ENCODE results near the gene DNAJB1. TPM values are rescaled to one million over a fixed set of nuclear protein-coding genes. Genes with fewer than 3 reads are reported as not detected.
A peak's percentile ranks its signal among the peaks of the same experiment; 100 is the strongest.

DNAJB1 gene
- total and polyA plus RNA-seq, 2 experiments from 2014 or later: 101 to 124 TPM

GRCh38 chr19:14516048-14516534 is 2.1 kb downstream of the DNAJB1 start:
- Histone ChIP-seq H3K27me3 (replicated peaks; ENCODE audit: insufficient read depth) (no peaks in the 10 kb centered on the region), H3K9ac (peak overlapping the region; percentile 97), H2AFZ (no peak overlapping the region), H3K36me3 (ENCODE audit: low read depth) (peaks cover 24% of the 10 kb centered on the region), H3K27ac (no peak overlapping the region), H3K4me1 (ENCODE audit: insufficient read depth) (peaks cover 28% of the 10 kb centered on the region), H3K9me2 (ENCODE audit: insufficient read depth) (no peaks in the 10 kb centered on the region), H3F3A (ENCODE audit: insufficient read depth) (peaks cover 48% of the 10 kb centered on the region), H3K79me2 (ENCODE audit: insufficient read depth) (peaks cover 40% of the 10 kb centered on the region), H3K4me2 (ENCODE audit: unreplicated experiment) (peak overlapping the region; percentile 94), H3K4me3 (peak overlapping the region; percentile 97), H4K20me1 (ENCODE audit: insufficient read depth) (no peaks in the 10 kb centered on the region), H3K9me3 (ENCODE audit: low read depth) (no peaks in the 10 kb centered on the region)
- no peak for DNase-seq
- in situ Hi-C loops (cut with MboI): no loop called here
- TF ChIP-seq EZH2phosphoT487 (IDR thresholded peaks at IDR 0.05; ENCODE audit: insufficient read depth, low read depth) (no peak), EZH2 (IDR thresholded peaks at IDR 0.05; ENCODE audit: insufficient read depth, poor library complexity, severe bottlenecking) (no peak)
- WGBS, 2 experiments (ENCODE audit: low coverage in 1 of 2, low lambda C conversion rate in 2 of 2, missing lambda C conversion rate in 2 of 2): 82 to 83% methylated on average over 15 of the region's 15 CpGs

GRCh38 chr19:14515501-14516047 is 2.6 kb downstream of the DNAJB1 start:
- Histone ChIP-seq H2AFZ (no peak overlapping the region), H3K4me2 (ENCODE audit: unreplicated experiment) (peak overlapping the region; percentile 94), H3K27me3 (replicated peaks; ENCODE audit: insufficient read depth) (no peaks in the 10 kb centered on the region), H3K27ac (no peak overlapping the region; the same call in 1 of the 2 replicates), H3F3A (ENCODE audit: insufficient read depth) (peaks cover 50% of the 10 kb centered on the region), H3K9ac (peak overlapping the region; percentile 97; the same call in 1 of the 2 replicates), H3K79me2 (ENCODE audit: insufficient read depth) (peaks cover 40% of the 10 kb centered on the region), H3K9me2 (ENCODE audit: insufficient read depth) (no peaks in the 10 kb centered on the region), H3K4me1 (ENCODE audit: insufficient read depth) (peaks cover 31% of the 10 kb centered on the region), H4K20me1 (ENCODE audit: insufficient read depth) (no peaks in the 10 kb centered on the region), H3K9me3 (ENCODE audit: low read depth) (no peaks in the 10 kb centered on the region), H3K36me3 (ENCODE audit: low read depth) (peaks cover 24% of the 10 kb centered on the region), H3K4me3 (peak overlapping the region; percentile 97)
- in situ Hi-C loops (cut with MboI): no loop called here
- TF ChIP-seq EZH2 (IDR thresholded peaks at IDR 0.05; ENCODE audit: insufficient read depth, poor library complexity, severe bottlenecking) (no peak), EZH2phosphoT487 (IDR thresholded peaks at IDR 0.05; ENCODE audit: insufficient read depth, low read depth) (no peak)
- no peak for DNase-seq
- WGBS, 2 experiments (ENCODE audit: low coverage in 1 of 2, low lambda C conversion rate in 2 of 2, missing lambda C conversion rate in 2 of 2): 66% methylated on average over 8 of the region's 8 CpGs

GRCh38 chr19:14514215-14514863 is 3.9 kb downstream of the DNAJB1 start:
- TF ChIP-seq EZH2 (IDR thresholded peaks at IDR 0.05; ENCODE audit: insufficient read depth, poor library complexity, severe bottlenecking): no peak
- TF ChIP-seq EZH2phosphoT487 (IDR thresholded peaks at IDR 0.05; ENCODE audit: insufficient read depth, low read depth): no peak
- Histone ChIP-seq H3K27me3 (replicated peaks; ENCODE audit: insufficient read depth) (no peaks in the 10 kb centered on the region), H3K4me2 (ENCODE audit: unreplicated experiment) (no peak overlapping the region), H2AFZ (no peak overlapping the region), H4K20me1 (ENCODE audit: insufficient read depth) (no peaks in the 10 kb centered on the region), H3K27ac (no peak overlapping the region), H3F3A (ENCODE audit: insufficient read depth) (peaks cover 48% of the 10 kb centered on the region), H3K9me3 (ENCODE audit: low read depth) (no peaks in the 10 kb centered on the region), H3K9me2 (ENCODE audit: insufficient read depth) (no peaks in the 10 kb centered on the region), H3K36me3 (ENCODE audit: low read depth) (peaks cover 24% of the 10 kb centered on the region), H3K4me3 (no peak overlapping the region), H3K9ac (no peak overlapping the region), H3K79me2 (ENCODE audit: insufficient read depth) (peaks cover 40% of the 10 kb centered on the region), H3K4me1 (ENCODE audit: insufficient read depth) (peaks cover 33% of the 10 kb centered on the region)
- DNase-seq: no peak
- in situ Hi-C loops (cut with MboI): no loop called here
- 88% methylated on average over 8 of the region's 8 CpGs for WGBS, 2 experiments (ENCODE audit: low coverage in 1 of 2, low lambda C conversion rate in 2 of 2, missing lambda C conversion rate in 2 of 2)

- H3K27me3 ChIP-seq (replicated peaks; ENCODE audit: insufficient read depth): no peaks in the 10 kb centered on the region
- peaks cover 54% of the 10 kb centered on the region for H3F3A ChIP-seq (ENCODE audit: insufficient read depth)
- in situ Hi-C loops (cut with MboI): no loop called here
- H3K9me3 ChIP-seq (ENCODE audit: low read depth): no peaks in the 10 kb centered on the region
- TF ChIP-seq EZH2 (IDR thresholded peaks at IDR 0.05; ENCODE audit: insufficient read depth, poor library complexity, severe bottlenecking) (no peak), EZH2phosphoT487 (IDR thresholded peaks at IDR 0.05; ENCODE audit: insufficient read depth, low read depth) (no peak)
- DNase-seq: no peak
- no peak overlapping the region for H3K9ac ChIP-seq
- H3K36me3 ChIP-seq (ENCODE audit: low read depth): peaks cover 24% of the 10 kb centered on the region
- H4K20me1 ChIP-seq (ENCODE audit: insufficient read depth): no peaks in the 10 kb centered on the region
- no peak overlapping the region for H3K27ac ChIP-seq
- no peak overlapping the region for H3K4me2 ChIP-seq (ENCODE audit: unreplicated experiment)
- H3K9me2 ChIP-seq (ENCODE audit: insufficient read depth): no peaks in the 10 kb centered on the region
- H2AFZ ChIP-seq: no peak overlapping the region
- H3K79me2 ChIP-seq (ENCODE audit: insufficient read depth): peaks cover 38% of the 10 kb centered on the region
- WGBS, 2 experiments (ENCODE audit: low coverage in 1 of 2, low lambda C conversion rate in 2 of 2, missing lambda C conversion rate in 2 of 2): 97% methylated on average over 14 of the region's 14 CpGs
- H3K4me1 ChIP-seq (ENCODE audit: insufficient read depth): peaks cover 31% of the 10 kb centered on the region
- no peak overlapping the region for H3K4me3 ChIP-seq
These were observed 5.7 kb downstream of the DNAJB1 start for GRCh38 chr19:14512406-14512961.

Measured in GM23248 (cell line).